Esophagus muscularis mucosa (tissue), 4 donors: Measurements from ENCODE around the gene ADGRD2. TPM values are rescaled to one million over a fixed set of nuclear protein-coding genes. Genes with fewer than 3 reads are reported as not detected.
A peak's percentile ranks its signal among the peaks of the same experiment; 100 is the strongest.
"Not testable (repeated sequence)": the region's sequence is repeated elsewhere in the genome, so short reads cannot be mapped to it uniquely, and the experiment has no call there.

Experiments
- DNase-seq: peaks from one replicate; pipeline ENCODE4 v3.0.0-alpha.2; 2017; ENCODE audit errors: extremely low spot score
- H3K27ac ChIP-seq, 4 donors: fragments of 200-600 bp; sonication (generic); replicated peaks in 1 of 4; 1 replicate in 3 of 4; 2 replicates in 1 of 4; pipeline ENCODE4 v1.5.1; 2016 to 2019; ENCODE audit warnings: mild to moderate bottlenecking in 1 of 4
- H3K27me3 ChIP-seq, 4 donors: fragments of 200-600 bp; sonication (generic); one replicate each; pipeline versions ENCODE4 v1.5.1 to v1.6.0; 2016 to 2019
- H3K36me3 ChIP-seq, 4 donors: fragments of 200-600 bp; sonication (generic); one replicate each; pipeline ENCODE4 v1.5.1; 2016 to 2019
- H3K4me1 ChIP-seq, 4 donors: fragments of 200-600 bp; sonication (generic); one replicate each; pipeline ENCODE4 v1.5.1; 2016 to 2019
- H3K4me3 ChIP-seq, 4 donors: fragments of 200-600 bp; sonication (generic); 1 replicate in 2 of 4; 2 replicates in 2 of 4; pipeline ENCODE4 v1.5.1; 2016 to 2019; ENCODE audit warnings: mild to moderate bottlenecking in 4 of 4, moderate library complexity in 1 of 4
- H3K9me3 ChIP-seq, 4 donors: fragments of 200-600 bp; sonication (generic); 1 replicate in 3 of 4; 2 replicates in 1 of 4; pipeline ENCODE4 v1.5.1; 2016 to 2019
- CTCF ChIP-seq, 3 experiments: fragments of 200-600 bp in 2 of 3; fragments of 450-650 bp in 1 of 3; sonication (generic) in 2 of 3; IDR thresholded peaks; one replicate each; pipeline ENCODE4 v1.5.1; 2017 to 2019; ENCODE audit warnings: antibody characterized with exemption in 3 of 3, mild to moderate bottlenecking in 2 of 3, moderate library complexity in 1 of 3
- EP300 ChIP-seq: sonication (generic); formaldehyde crosslinking; IDR thresholded peaks from one replicate; pipeline ENCODE4 v1.6.1; 2017; ENCODE audit warnings: antibody characterized with exemption
- POLR2A ChIP-seq: fragments of 450-650 bp; IDR thresholded peaks from one replicate; pipeline ENCODE4 v1.6.1; 2017; ENCODE audit warnings: antibody characterized with exemption, moderate library complexity, mild to moderate bottlenecking, low read depth
- POLR2AphosphoS5 ChIP-seq, 2 donors: sonication (generic); formaldehyde crosslinking; IDR thresholded peaks; one replicate each; pipeline ENCODE4 v1.6.1; 2017; ENCODE audit warnings: antibody characterized with exemption in 2 of 2
- WGBS: methylation state at CpG from one replicate; pipeline ENCODE4 v1.1.5; 2018; 5-methylcytosine and 5-hydroxymethylcytosine counted together
- intact Hi-C: fragments of 100-400 bp; cut with DNase I; formaldehyde crosslinking; loops from one replicate; pipeline ENCODE4 v1.15.1; 2023
- total RNA-seq, 4 donors: library from RNA; depleted of rRNA; stranded (reverse); fragments of >200 nt; gene quantifications; one replicate each; pipeline versions ENCODE4 v1.1.0 to v1.2.1, GENCODE V29; 2016

ADGRD2 gene
- total RNA-seq, 4 donors from 2014 or later, result not detected

GRCh38 chr9:124423591-124423990 is 26.7 kb upstream of the ADGRD2 start:
- peaks cover 0 to 19% (median 15%) of the 10 kb centered on the region in 4 donors for H3K4me1 ChIP-seq
- H3K4me3 ChIP-seq, result no peak overlapping the region
- intact Hi-C loops, result no loop called here
- H3K9me3 ChIP-seq, result no peaks in the 10 kb centered on the region
- TF ChIP-seq CTCF (IDR thresholded peaks at IDR 0.05) (no peak), POLR2AphosphoS5 (IDR thresholded peaks at IDR 0.05) (no peak), POLR2A (no peak), EP300 (no peak)
- no peaks in the 10 kb centered on the region for H3K27me3 ChIP-seq
- 59% methylated on average over 11 of the region's 11 CpGs for WGBS
- H3K36me3 ChIP-seq, result no peaks in the 10 kb centered on the region
- H3K27ac ChIP-seq, result no peak overlapping the region
- DNase-seq, result peak; percentile 83

- H3K9me3 ChIP-seq, H3K36me3 ChIP-seq, DNase-seq, H3K4me1 ChIP-seq, intact Hi-C loops, H3K27me3 ChIP-seq, H3K4me3 ChIP-seq, H3K27ac ChIP-seq: not testable (repeated sequence)
- WGBS, result 90% methylated on average over 12 of the region's 12 CpGs
Measured at GRCh38 chr9:124425733-124426132, 24.5 kb upstream of the ADGRD2 start.

- intact Hi-C loops, result no loop called here
- Histone ChIP-seq H3K27ac (no peak overlapping the region), H3K27me3 (no peaks in the 10 kb centered on the region), H3K36me3 (no peaks in the 10 kb centered on the region), H3K9me3 (no peaks in the 10 kb centered on the region), H3K4me3 (no peak overlapping the region), H3K4me1 (peaks cover 0 to 3% (median under 1%) of the 10 kb centered on the region in 4 donors)
- DNase-seq, result peak; percentile 53
- TF ChIP-seq POLR2A, result no peak
- TF ChIP-seq POLR2AphosphoS5 (IDR thresholded peaks at IDR 0.05), result no peak
- TF ChIP-seq EP300, result no peak
- TF ChIP-seq CTCF (IDR thresholded peaks at IDR 0.05), result no peak
- 91% methylated on average over 7 of the region's 7 CpGs for WGBS
Measured at GRCh38 chr9:124426361-124426760, 23.9 kb upstream of the ADGRD2 start.

- Histone ChIP-seq H3K36me3 (no peaks in the 10 kb centered on the region), H3K27me3 (peaks cover 0 to 5% (median 0%) of the 10 kb centered on the region in 4 donors), H3K27ac (no peak overlapping the region), H3K4me3 (no peak overlapping the region), H3K4me1 (no peaks in the 10 kb centered on the region), H3K9me3 (no peaks in the 10 kb centered on the region)
- intact Hi-C loops, result no loop called here
- DNase-seq, result peak; percentile 75
- TF ChIP-seq EP300, result no peak
- TF ChIP-seq CTCF (IDR thresholded peaks at IDR 0.05), result no peak
- no peak for TF ChIP-seq POLR2AphosphoS5 (IDR thresholded peaks at IDR 0.05)
- TF ChIP-seq POLR2A, result no peak
- WGBS, result 74% methylated on average over 4 of the region's 4 CpGs
Measured at GRCh38 chr9:124427281-124427680, 23.0 kb upstream of the ADGRD2 start.

GRCh38 chr9:124428751-124429529 is 21.3 kb upstream of the ADGRD2 start:
- intact Hi-C loops, result no loop called here
- peak; percentile 87 for DNase-seq
- H3K27ac ChIP-seq, result no peak overlapping the region
- no peaks in the 10 kb centered on the region for H3K9me3 ChIP-seq
- no peaks in the 10 kb centered on the region for H3K36me3 ChIP-seq
- H3K4me1 ChIP-seq, result no peaks in the 10 kb centered on the region
- TF ChIP-seq CTCF (IDR thresholded peaks at IDR 0.05) (no peak), EP300 (no peak)
- WGBS, result 75% methylated on average over 24 of the region's 28 CpGs
- H3K27me3 ChIP-seq, result peaks cover 0 to 9% (median 0%) of the 10 kb centered on the region in 4 donors
- no peak overlapping the region for H3K4me3 ChIP-seq
